ENCODE results near the gene TRAPPC3.
A peak's percentile ranks its signal among the peaks of the same experiment; 100 is the strongest.

TRAPPC3 gene

DNA sequence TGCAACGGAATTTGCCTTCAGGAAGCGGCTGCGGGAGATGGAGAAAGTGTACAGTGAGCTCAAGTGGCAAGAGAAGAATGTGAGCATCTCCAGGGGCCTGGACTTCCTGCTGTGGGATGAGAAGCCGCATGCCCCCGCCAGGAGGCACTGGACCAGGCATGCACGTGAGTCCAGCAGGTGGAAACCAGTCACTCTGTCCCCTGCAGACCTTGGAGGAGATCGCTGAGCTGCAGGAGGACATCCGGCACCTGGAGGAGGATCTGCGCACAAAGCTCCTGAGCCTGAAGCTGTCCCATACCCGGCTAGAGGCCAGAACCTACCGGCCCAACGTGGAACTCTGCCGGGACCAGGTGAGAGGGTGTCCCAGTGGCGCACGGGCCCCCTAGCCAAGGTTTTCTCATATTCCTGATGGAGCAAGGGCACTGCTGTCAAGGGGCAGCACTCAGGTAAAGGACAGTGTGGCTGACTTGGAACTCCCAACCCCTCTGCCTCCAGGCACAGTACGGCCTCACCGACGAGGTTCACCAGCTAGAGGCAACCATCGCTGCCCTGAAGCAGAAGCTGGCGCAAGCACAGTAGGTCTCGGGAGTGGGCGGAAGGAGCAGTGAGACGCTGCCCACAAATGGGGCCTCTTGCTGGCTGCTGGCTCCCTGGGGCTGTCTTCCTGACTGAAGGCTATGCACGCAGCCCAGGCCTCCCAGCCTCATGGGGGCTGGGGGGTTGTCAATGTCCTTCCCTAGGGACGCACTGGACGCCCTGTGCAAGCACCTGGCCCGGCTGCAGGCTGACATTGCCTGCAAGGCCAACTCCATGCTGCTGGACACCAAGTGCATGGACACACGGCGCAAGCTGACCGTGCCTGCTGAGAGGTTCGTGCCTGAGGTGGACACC, 61.8 kb downstream of the TRAPPC3 start:
- no peak overlapping the region for H2AFZ ChIP-seq (ENCODE audit: low read depth, low read length)
- H4K20me1 ChIP-seq (ENCODE audit: insufficient read depth, low read length), result no peaks in the 10 kb centered on the region
- H3K4me3 ChIP-seq (ENCODE audit: low read length), result no peak overlapping the region
- no peaks in the 10 kb centered on the region for H3K36me3 ChIP-seq (replicated peaks; ENCODE audit: low read depth, low read length)
- H3K4me2 ChIP-seq (ENCODE audit: low read length), result peak overlapping the region; percentile 77; the same call in 1 of the 2 replicates
- no peak overlapping the region for H3K27ac ChIP-seq (ENCODE audit: low read length)
- no peaks in the 10 kb centered on the region for H3K27me3 ChIP-seq (ENCODE audit: low read depth, low read length)
- TF ChIP-seq EZH2phosphoT487 (IDR thresholded peaks at IDR 0.05; ENCODE audit: low read depth), result no peak
- TF ChIP-seq, protein P1, sequence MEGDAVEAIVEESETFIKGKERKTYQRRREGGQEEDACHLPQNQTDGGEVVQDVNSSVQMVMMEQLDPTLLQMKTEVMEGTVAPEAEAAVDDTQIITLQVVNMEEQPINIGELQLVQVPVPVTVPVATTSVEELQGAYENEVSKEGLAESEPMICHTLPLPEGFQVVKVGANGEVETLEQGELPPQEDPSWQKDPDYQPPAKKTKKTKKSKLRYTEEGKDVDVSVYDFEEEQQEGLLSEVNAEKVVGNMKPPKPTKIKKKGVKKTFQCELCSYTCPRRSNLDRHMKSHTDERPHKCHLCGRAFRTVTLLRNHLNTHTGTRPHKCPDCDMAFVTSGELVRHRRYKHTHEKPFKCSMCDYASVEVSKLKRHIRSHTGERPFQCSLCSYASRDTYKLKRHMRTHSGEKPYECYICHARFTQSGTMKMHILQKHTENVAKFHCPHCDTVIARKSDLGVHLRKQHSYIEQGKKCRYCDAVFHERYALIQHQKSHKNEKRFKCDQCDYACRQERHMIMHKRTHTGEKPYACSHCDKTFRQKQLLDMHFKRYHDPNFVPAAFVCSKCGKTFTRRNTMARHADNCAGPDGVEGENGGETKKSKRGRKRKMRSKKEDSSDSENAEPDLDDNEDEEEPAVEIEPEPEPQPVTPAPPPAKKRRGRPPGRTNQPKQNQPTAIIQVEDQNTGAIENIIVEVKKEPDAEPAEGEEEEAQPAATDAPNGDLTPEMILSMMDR (IDR thresholded peaks at IDR 0.05; ENCODE audit: low read depth, low read length), result no peak
- peaks cover 16% of the 10 kb centered on the region for H3K79me2 ChIP-seq (ENCODE audit: low read length)
- no peaks in the 10 kb centered on the region for H3K9me3 ChIP-seq (ENCODE audit: insufficient read depth, low read length)
- no peak overlapping the region for H3K9ac ChIP-seq (ENCODE audit: low read length)
- no peaks in the 10 kb centered on the region for H3K4me1 ChIP-seq (ENCODE audit: low read length)

All from OCI-LY3 (cell line).